ENCODE results near the gene SELENOF.

DNA sequence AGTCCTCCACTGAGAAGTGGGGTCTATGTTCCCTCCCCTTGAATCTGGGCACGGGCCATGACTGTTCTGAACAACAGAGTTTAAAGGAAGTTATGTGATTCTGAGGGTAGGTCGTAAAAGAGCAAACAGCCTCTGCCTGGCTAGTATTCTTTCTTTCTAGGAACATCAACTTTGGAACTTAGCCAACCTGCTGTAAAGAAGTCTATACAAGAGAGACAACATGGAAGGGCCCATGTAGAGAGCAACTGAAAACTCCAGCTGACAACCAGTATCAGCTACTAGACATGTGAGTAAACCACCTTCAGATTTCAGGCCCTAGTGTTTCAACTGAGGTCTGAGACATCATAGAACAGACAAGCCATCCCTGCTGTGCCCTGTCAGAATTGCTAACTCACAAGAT is 7.5 kb downstream of the SELENOF start:
- no peak for TF ChIP-seq EZH2 (IDR thresholded peaks at IDR 0.05; ENCODE audit: borderline replicate concordance, low read length)
- TF ChIP-seq, protein P1, sequence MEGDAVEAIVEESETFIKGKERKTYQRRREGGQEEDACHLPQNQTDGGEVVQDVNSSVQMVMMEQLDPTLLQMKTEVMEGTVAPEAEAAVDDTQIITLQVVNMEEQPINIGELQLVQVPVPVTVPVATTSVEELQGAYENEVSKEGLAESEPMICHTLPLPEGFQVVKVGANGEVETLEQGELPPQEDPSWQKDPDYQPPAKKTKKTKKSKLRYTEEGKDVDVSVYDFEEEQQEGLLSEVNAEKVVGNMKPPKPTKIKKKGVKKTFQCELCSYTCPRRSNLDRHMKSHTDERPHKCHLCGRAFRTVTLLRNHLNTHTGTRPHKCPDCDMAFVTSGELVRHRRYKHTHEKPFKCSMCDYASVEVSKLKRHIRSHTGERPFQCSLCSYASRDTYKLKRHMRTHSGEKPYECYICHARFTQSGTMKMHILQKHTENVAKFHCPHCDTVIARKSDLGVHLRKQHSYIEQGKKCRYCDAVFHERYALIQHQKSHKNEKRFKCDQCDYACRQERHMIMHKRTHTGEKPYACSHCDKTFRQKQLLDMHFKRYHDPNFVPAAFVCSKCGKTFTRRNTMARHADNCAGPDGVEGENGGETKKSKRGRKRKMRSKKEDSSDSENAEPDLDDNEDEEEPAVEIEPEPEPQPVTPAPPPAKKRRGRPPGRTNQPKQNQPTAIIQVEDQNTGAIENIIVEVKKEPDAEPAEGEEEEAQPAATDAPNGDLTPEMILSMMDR (conservative IDR thresholded peaks at IDR 0.05 in 1 of 2, IDR thresholded peaks at IDR 0.05 in 1 of 2; ENCODE audit: extremely low read depth in 1 of 2, insufficient read depth in 1 of 2, low read depth in 1 of 2, low read length in 2 of 2), result no peak
